ENCODE measurements around the gene ATRAID.

GRCh38 chr2:27220091-27220490 is 8.2 kb downstream of the ATRAID start:
- no peak for TF ChIP-seq CREB1 (CRISPR knock-in tag; IDR thresholded peaks at IDR 0.05)
- no peak for TF ChIP-seq ATF2 (CRISPR knock-in tag; IDR thresholded peaks at IDR 0.05; ENCODE audit: borderline replicate concordance, low read depth)
- no peak for TF ChIP-seq CTCF (IDR thresholded peaks at IDR 0.05)
